ENCODE measurements around the gene COL20A1.

DNA sequence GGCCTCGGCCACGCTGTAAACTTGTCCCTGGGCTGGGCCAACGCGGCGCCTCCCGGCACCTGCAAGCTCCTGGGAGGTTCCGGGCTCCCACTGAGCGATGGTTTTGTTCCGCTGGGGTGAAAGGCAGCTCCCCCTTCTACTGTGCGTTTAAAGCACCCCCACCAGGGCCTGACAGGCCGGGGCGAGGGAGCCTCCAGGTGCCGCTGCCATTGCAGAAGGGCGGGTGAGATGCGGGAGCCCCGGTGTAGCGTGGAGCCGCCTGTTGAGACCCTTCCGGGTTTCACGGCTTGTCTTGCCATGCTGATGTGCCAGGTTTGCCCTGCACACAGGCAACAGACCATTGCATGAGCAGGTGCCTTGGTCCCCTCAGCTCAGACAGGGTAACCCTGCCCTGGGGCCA is 2.9 kb downstream of the COL20A1 start:
- TF ChIP-seq THAP7 (CRISPR knock-in tag; IDR thresholded peaks at IDR 0.05) (no peak), MEIS2 (CRISPR knock-in tag; IDR thresholded peaks at IDR 0.05) (no peak)
